IMR-90 (cell line): ENCODE measurements around the gene NCAPG2. TPM values are rescaled to one million over a fixed set of nuclear protein-coding genes. Genes with fewer than 3 reads are reported as not detected.

Source experiments
- microRNA-seq, 2 experiments: library from miRNA; stranded (forward) in 1 of 2; unstranded in 1 of 2; fragments of 10-50 nt in 1 of 2; fragments of <30 nt in 1 of 2; gene quantifications in 1 of 2; microRNA quantifications in 1 of 2; one replicate each; pipeline versions ENCODE3 to v1.1.0; 2013 to 2020; ENCODE audit not compliant: insufficient read depth in 1 of 2, insufficient read length in 1 of 2, unreplicated experiment in 1 of 2
- polyA plus RNA-seq, 3 experiments: library from polyadenylated mRNA; depleted of rRNA; stranded (reverse); fragments of >200 nt; gene quantifications; 2 replicates each; pipeline ENCODE4 v1.2.3, GENCODE V29; 2012; ENCODE audit warnings: low replicate concordance in 1 of 3
- small RNA-seq, 5 experiments: library from RNA; depleted of rRNA; stranded (forward); fragments of <200 nt; gene quantifications; one replicate each; pipeline ENCODE3, GENCODE V24; 2012
- total RNA-seq: library from RNA; depleted of rRNA; stranded (reverse); fragments of >200 nt; gene quantifications from 2 replicates; pipeline ENCODE4 v1.2.3, GENCODE V29; 2012; rRNA removed

The NCAPG2 gene
- total and polyA plus RNA-seq, 2 of the 4 experiments (the other 2 are of a cell fraction), result 25.6 to 25.8 TPM

Small RNA genes lying within 50 kb of the gene (microRNA-seq; reads per million reads assigned to microRNA genes)
- 0 reads per million in 2 experiments for gene MIR5707 (ENCODE audit: insufficient read depth in 1 of 2, insufficient read length in 1 of 2, unreplicated experiment in 1 of 2)
- gene THAP5P1 (ENCODE audit: insufficient read depth, insufficient read length), result not detected

Small RNA genes lying within 50 kb of the gene (small RNA-seq; reads per million reads assigned to genes)
- 0 reads per million in 5 experiments for gene MIR5707
- 0 reads per million in 5 experiments for gene THAP5P1

Other genes with a start within 250 kb of the NCAPG2 start
- gene PTPRN2, start 117.0 kb downstream of the NCAPG2 start, total RNA-seq, result under 0.01 TPM in 1 of 2 replicates, not detected in the other
- 0.03 and 0.06 TPM in 2 replicates for gene PTPRN2, start 117.0 kb downstream of the NCAPG2 start, polyA plus RNA-seq (2012; rRNA removed)
- gene ESYT2, start 124.7 kb upstream of the NCAPG2 start, total RNA-seq, result 64.4 and 69.9 TPM in 2 replicates
- 23.7 and 26.7 TPM in 2 replicates for gene ESYT2, start 124.7 kb upstream of the NCAPG2 start, polyA plus RNA-seq (2012; rRNA removed)
- gene DYNC2I1, start 151.8 kb upstream of the NCAPG2 start, total RNA-seq, result 3.9 and 4.5 TPM in 2 replicates
- gene DYNC2I1, start 151.8 kb upstream of the NCAPG2 start, polyA plus RNA-seq (2012; rRNA removed), result 11.5 and 14.4 TPM in 2 replicates